ENCODE results near the gene RTL10.
A peak's percentile ranks its signal among the peaks of the same experiment; 100 is the strongest.

The RTL10 gene

DNA sequence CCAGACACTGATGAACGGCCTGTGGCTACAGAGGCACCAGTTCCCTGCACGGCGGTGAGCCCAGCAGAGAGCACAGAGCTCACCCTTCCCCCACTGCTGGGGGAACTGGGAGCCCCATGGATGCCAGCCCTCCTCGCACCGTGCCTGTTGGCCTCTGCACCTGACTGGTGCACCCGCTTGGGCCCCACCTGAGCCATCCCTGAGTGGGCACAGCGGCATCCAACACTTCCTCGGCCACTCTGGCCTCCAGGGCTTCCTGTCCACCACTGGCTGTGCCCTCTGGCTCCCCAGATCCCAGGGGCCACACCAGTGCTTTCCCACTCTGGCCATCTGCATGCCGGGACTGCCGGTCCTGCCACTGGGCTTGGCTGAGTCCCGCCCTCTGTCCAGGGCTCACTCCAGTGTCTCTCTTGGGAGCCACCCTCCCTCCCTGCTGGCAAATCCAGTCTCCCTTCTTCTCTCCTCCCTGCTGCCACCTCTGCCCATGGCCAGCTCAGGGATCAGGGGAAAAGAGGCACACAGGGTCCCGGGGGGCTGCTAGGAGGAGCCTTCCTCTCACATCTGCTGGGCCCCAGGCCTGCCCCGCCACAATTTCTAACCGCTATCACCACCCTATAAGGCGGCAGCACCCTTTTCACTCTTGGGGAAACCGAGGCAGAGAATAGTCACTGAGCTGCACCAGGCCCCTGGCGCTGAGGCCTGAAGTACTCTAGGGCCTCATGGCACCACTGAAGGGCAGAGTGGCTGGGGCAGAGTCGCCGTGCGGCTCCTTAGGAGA, 33.0 kb downstream of the RTL10 start:
- no peak for DNase-seq

GRCh38 chr22:19820880-19821522, 33.7 kb downstream of the RTL10 start:
- no peak for DNase-seq

GRCh38 chr22:19819911-19820879, 34.5 kb downstream of the RTL10 start:
- DNase-seq: no peak

DNA sequence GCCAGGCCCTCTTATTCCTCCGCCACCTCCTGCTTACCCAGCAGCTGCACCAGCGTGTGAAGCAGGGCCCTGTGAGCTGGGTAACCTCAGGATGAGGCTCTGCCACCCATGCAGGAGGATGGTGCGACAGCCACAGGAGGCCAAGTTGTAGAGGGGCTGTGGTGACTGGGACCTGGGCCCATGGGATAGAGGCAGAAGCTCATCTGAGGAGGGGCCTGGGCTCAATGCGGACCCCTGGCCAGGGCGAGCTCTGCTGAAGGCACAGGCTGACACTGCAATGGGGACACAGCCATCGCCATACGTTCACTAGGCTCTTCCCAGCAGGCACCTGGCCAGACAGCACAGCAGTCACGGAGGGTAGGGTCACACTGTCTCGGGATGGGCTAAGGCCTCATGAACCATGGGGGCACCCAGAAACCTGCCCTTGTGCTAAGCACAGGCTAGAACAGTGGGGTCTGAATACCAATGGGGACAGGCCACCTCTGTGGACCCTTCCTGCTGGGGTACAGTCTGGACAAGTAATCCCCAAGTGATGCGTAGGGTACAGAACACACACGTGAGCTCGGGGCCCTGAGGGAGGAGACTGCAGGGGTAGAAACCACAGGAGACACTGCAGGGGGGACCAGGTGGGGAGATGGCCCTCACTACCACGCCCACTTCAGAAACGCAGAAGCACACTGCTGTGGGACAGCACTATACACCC, 35.3 kb downstream of the RTL10 start:
- DNase-seq: no peak

GRCh38 chr22:19818324-19819207, 36.1 kb downstream of the RTL10 start:
- no peak for DNase-seq

- DNase-seq: no peak
These were observed 38.1 kb downstream of the RTL10 start for GRCh38 chr22:19816372-19817119.

- DNase-seq: no peak
These were observed 38.8 kb downstream of the RTL10 start for GRCh38 chr22:19815823-19816290.

DNA sequence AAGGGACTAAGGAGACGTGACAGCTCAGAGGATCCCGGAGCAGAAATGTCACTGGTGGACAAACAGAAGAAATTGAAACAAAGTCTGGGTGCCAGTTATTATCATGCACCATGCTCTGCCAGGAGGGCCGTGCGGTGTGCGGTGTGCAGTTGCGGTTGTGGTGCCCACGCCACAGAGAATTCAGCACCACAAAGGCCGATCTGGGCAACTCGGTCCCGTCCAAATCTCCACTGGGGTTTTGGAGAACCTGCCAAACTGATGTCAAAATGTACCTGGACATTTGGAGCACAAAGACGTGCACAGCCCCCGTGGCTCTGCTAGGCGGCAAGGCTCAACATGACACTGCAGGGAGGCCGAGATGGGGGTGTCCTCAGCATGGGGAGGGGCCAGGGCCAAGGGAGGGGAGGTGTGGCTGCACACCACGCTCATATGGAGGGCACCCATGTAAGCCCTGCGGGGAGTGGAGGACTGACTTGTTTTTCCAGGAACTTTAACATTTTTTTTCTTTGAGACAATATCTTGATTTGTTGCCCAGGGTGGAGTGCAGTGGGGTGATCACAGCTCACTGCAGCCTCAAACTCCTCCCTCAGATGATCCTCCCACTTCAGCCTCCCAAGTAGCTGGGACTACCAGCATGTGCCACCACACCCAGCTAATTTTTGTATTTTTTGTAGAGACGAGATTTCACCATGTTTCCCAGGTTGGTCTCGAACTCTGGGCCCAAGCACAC, 39.4 kb downstream of the RTL10 start:
- DNase-seq: no peak

DNA sequence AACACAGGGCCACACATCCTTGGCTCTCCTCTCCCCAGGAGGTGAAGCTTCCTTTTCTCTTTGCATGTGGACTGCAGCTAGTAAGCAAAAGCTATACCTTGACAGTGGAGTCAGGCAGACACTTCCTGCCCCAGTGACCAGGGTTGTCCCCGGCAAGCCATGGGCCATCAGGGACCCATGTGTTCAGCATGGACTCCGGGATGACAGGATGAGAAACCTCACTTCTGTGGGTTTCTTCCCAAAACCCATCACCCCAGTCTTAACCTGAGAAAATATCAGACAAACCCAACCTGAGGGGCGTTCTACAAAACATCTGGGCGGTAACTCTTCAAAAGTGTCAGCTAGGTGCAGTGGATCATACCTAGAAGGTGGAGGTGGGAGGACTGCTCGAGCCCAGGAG, 40.2 kb downstream of the RTL10 start:
- no peak for DNase-seq

DNA sequence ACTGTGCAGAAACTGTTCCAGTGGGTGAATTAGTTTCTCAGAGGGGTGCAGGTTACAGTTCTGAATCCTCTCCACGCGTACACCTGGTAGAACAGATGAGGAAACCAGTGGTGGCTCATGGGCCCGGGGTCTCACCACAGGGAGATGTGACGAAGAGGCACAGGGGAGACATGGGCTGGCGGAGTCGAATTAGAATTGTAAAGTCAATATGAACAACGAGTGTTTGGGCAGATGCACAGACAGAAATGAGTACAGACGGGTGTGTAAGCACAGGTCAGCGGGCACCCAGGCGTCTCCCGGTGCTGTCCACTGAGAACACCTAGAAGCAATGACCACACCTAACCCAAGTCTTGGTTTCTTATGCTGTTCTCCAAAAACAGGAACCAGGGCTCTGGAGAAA, 41.8 kb downstream of the RTL10 start:
- DNase-seq: no peak

DNA sequence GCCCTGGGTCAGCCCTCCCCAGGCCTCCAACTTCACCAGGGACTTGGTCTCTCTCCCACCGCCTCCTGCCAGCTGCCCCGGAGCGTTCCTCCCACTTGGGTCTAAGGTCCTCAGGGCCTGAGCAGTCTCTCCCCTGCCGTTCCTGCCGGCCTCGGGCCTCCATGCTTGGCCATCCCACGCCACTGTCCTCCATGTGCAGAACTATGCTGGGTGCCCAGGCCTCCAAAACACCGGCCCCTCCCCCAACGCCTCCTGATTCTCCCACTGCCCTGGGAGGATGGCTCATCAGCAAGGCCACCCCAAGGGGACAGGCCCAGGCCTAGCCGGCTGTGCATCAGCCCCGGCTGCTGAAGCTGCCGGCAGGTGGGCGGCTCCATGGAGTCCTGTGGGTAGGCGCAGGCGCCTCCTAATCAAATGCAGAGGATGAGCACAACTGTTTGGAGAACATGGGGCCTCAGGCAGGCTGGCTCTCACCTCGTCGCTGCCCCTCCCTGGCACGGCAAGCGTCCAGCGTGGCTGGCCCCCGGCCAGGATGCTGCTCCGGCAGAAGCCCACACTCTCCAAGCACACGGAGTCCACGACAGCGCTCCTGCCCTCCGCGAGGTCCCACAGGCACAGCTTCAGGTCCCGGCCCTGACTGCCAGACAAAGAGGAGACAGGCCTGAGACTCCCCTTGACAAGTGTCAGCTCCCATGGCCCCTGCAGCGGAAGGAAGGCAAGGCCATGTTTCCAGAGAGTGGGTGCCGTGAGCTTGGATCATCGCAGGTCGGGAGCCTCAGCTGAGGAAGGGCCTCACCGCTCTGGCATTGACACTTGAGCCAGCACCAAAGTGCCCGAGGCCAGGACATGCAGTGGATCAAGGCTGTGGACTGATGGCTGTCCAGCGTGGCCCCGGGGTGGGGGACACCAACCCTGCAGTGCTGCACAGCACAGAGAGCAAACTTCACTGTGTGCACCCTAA, 42.6 kb downstream of the RTL10 start:
- DNase-seq: no peak

DNA sequence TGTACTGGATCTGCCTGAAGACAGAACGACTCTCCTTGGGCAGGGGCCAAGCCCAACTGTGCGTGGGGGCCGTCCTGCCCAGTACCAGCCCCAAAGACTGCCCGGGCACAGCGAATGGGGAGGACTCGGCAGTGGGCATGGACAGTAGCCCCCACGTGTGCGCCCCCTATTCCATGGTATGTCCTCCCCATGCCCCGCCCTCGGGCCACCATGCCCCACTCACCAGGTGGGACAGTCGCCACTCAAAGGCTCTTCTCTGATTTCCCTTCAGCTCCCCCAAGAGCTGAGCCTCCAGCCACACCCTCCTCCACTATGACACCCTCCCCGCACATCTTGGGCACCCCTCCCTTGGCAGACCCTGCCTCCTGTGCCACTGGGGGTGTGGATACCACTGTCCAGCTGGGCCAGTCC, 43.5 kb downstream of the RTL10 start:
- DNase-seq: no peak

DNA sequence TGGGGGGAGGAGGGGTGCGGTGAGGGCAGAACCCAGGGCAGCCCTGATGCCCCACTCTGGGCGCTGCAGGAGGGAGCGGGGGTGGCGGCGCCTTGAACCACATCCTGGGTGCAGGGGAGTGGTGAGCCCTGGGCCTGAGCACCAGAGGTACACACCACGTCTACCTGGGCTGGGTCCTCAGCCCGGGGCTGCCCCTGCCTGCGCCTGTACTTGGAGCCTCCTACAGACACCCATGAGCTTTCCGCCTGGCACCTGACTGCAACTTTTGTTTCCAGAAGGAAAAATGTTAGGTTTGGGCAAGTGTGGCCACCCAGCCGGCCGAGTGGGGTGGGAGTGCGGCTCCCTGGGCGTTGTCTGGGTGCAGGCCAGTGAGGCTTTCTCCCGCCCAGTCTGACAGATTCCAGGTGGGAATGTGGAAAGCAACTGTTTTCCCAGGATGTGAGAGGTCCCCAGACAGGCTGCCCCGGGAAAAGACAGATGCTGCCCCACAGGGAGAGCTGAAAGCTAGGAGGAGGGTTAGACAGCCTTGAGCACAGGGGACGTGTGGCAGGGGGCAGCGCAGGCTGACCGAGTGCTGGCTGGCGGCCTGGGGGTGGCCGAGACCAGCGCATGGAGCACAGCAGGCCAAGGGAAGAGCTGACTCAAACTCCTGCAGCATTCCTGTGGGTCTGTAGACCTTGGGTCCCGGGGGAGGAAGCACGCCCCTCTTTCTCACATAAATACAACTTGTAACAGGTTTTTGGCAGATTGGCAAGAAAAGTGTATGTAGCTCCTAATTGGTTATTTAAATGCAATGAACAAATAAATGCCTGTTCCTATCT, 44.1 kb downstream of the RTL10 start:
- DNase-seq: peak; percentile 2

- DNase-seq: no peak
These were observed 44.9 kb downstream of the RTL10 start for GRCh38 chr22:19809741-19810140.

- no peak for DNase-seq
These were observed 45.7 kb downstream of the RTL10 start for GRCh38 chr22:19808873-19809478.

GRCh38 chr22:19807914-19808872, 46.5 kb downstream of the RTL10 start:
- DNase-seq: no peak

Data from activated T-cell treated with anti-CD3 and anti-CD28 coated beads, Interleukin-2, amount 50 U/mL, for 1 hour (primary cell).